IPS-15b (cell line): ENCODE results near the gene RAD54L.

Experiments used
- H3K27me3 ChIP-seq: one replicate; pipeline ENCODE4 v1.6.1; 2013; ENCODE audit warnings: low read length; ENCODE audit not compliant: control insufficient read depth, insufficient read depth
- H3K36me3 ChIP-seq: one replicate; pipeline ENCODE4 v1.6.1; 2013; ENCODE audit warnings: low read length; ENCODE audit not compliant: control insufficient read depth, insufficient read depth
- H3K4me1 ChIP-seq: one replicate; pipeline ENCODE4 v1.6.1; 2013; ENCODE audit warnings: mild to moderate bottlenecking, low read length; ENCODE audit not compliant: control insufficient read depth, insufficient read depth
- H3K4me3 ChIP-seq: one replicate; pipeline ENCODE4 v1.5.1; 2013; ENCODE audit warnings: low read depth, low read length
- H3K9ac ChIP-seq: one replicate; pipeline ENCODE4 v1.6.1; 2013; ENCODE audit warnings: low read depth, mild to moderate bottlenecking, low read length
- H3K9me3 ChIP-seq: one replicate; pipeline ENCODE4 v1.6.1; 2013; ENCODE audit warnings: mild to moderate bottlenecking, low read length; ENCODE audit not compliant: control insufficient read depth, insufficient read depth

Gene RAD54L

DNA sequence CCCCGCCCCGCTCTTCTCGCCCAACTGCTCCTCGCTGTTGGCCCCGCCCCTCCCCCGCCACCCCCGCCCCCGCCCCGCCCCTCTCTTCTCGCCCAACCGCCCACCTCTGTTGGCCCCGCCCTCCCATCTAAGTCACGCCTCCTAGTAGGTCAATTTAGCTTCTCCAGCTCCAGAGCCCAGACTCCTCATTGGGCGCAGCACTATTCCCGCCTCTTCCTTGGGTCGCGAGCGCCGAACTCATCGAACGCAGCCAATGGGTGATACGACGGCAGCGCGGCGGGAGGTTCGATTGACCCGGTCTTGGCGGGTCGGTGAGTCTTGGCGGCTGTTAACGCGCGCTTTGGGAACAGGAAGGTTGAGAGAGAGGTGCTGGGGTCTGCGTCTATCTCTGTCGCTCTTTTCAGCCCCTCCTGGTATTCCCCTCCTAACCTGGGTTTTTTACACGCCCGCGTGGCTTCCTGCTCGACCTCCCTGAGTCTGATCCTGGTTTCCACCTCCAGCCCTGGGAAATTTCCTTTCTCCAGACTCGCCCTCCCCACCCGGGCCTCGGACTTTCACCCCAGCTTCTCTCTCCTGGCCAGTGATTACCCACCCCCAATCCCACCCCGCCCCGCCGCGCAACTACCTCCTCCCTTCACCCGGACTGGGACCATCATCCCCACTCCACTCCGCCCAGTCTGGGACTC, at the start of gene RAD54L:
RAD54L (plus strand) TSS at position 328 of the 686 bp plus-strand sequence. CDS start 643 bp downstream, outside the sequence.
- peak within 1 kb of the TSS; percentile 98 for H3K4me3 ChIP-seq
- H3K27me3 ChIP-seq: no peaks in the 10 kb centered on the region
- peaks cover 8% of the 10 kb centered on the region for H3K4me1 ChIP-seq

DNA sequence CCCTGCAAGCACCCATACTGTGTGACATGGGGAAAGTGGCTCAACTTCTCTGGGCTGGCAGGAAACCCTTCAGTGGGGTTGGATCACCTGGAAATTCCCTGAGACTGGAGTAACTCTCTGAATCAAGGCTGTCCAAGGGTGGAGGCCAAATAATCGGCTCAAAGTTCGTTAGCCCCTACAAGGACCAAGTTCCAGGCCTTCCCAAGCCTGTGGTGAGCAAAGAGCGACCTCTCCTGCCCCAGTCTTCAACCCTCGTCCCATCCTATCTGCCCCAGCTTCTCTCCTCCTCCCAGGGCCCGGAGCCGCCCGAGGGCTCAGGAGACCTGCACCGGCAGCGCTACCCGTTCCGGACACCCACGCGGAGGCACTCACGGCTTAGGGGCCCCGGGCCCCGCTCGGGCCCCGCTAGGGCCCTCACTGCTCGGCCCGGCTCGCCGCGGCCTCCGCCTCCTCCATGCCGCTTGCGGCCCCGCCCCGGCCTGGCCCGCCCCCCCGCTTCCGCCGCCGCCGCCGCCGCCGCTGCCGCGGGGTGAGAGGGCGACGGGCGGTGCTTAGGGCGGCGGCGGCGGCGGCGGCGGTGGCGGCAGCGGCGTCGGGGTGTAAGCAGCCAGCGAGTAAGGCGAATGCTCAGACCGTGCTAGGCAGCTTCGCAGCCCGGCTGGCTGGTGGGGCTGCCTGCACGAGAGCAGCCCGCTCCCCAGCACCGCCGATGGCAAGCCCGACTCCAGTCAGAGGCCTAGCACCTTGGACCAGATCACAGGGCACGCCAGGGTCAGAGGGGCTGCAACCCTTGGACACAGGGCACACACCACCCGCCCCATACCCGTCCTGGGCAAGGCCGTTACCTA, 49.4 kb upstream of the RAD54L start, which contains the start of gene POMGNT1:
POMGNT1 (minus strand) TSS at position 471 of the 848 bp plus-strand sequence. CDS start 613 bp downstream, outside the sequence.
- peak within 1 kb of the TSS; percentile 76 for H3K9ac ChIP-seq
- no peaks in the 10 kb centered on the region for H3K9me3 ChIP-seq
- H3K27me3 ChIP-seq: no peaks in the 10 kb centered on the region
- peaks cover 8% of the 10 kb centered on the region for H3K36me3 ChIP-seq
- peak within 1 kb of the TSS; percentile 86 for H3K4me3 ChIP-seq
- peaks cover 4% of the 10 kb centered on the region for H3K4me1 ChIP-seq

More for the DNA sequence above, at the start of gene RAD54L:
- Histone ChIP-seq H3K36me3 (peaks cover 20% of the 10 kb centered on the region), H3K9ac (peak within 1 kb of the TSS; percentile 97), H3K9me3 (no peaks in the 10 kb centered on the region)

DNA sequence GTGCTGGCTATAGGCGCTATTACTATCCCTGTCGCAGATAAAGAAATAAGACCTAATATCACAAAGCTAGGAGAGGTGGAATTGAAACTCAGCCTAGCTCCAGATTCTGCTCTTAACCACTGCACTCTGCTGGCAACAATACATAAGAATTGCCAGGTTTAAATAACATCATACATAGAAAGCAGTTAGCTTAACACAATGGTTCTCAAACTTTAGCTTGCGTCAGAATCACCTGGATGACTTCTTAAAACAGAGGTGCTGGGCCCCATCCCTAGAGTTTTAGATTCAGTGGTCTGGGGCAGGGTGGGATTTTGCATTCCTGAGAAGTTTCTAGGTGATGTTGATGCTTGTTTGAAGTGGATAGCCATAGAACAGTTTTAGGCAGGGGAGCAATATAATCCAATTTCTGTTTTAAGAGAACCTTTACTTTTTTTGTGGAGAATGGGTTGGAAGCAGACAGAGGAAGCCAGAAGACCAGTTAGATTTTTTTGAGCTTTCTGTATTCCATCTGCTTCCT, 48.3 kb upstream of the RAD54L start:
- Histone ChIP-seq H3K36me3 (peaks cover 6% of the 10 kb centered on the region), H3K9ac (no peak overlapping the region), H3K9me3 (no peaks in the 10 kb centered on the region), H3K4me1 (peaks cover 7% of the 10 kb centered on the region), H3K27me3 (no peaks in the 10 kb centered on the region), H3K4me3 (no peak overlapping the region)

DNA sequence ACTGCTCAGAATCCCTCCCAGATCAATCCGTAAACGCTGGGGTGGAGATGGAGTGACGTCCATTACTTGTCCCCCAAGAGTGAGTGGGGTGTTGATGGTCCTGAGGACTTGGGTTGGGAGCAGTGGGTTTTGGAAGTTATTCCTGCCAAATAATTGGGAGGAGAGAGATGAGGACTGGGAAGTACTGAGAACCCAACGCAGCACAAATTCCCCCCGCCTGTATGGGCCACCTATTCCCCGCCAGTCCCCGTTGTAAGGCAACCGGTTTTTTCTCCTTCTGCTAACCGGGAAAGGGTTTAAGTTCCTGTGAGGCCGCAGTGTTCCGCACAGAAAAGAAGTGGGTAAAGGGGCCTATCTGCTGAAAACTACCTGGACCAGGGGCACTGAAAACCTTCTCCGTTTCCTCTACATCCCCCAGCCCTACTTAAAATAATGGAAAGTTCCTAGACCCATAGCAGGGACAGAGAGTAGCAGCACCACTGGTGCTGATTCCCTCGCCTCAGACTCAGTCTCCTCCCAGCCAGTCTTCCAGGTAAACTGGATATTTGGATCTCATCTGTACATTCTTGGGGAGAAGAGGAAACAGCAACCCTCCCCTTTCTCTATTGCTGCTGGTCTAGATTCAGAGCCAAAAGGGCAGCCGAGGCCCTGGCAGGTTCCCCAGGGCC, 43.7 kb upstream of the RAD54L start:
- H3K4me3 ChIP-seq: peak overlapping the region; percentile 85
- no peaks in the 10 kb centered on the region for H3K27me3 ChIP-seq
- H3K9me3 ChIP-seq: no peaks in the 10 kb centered on the region
- H3K36me3 ChIP-seq: no peaks in the 10 kb centered on the region
- peaks cover 7% of the 10 kb centered on the region for H3K4me1 ChIP-seq
- peak overlapping the region; percentile 74 for H3K9ac ChIP-seq

GRCh38 chr1:46204406-46204742, 43.2 kb upstream of the RAD54L start:
- Histone ChIP-seq H3K4me1 (peaks cover 3% of the 10 kb centered on the region), H3K27me3 (no peaks in the 10 kb centered on the region), H3K4me3 (peak overlapping the region; percentile 85), H3K9me3 (no peaks in the 10 kb centered on the region), H3K36me3 (no peaks in the 10 kb centered on the region), H3K9ac (no peak overlapping the region)

DNA sequence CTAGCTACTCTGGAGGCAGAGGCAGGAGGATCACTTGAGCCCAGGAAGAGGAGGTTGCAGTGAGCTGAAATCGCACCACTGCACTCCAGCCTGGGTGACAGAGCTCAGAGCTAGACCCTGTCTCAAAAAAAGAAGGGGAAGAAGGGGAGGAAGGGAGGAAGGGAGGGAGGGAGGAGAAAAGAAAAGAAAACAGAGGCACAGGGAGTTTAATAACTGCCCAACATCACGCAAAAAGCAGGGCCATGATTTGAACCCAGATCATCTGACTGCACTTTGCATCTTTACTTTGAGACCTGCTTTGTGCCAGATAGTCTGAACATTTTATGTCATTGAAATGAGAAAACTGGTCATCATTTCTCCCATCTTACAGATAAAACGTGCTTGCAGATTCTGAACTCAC, 42.4 kb upstream of the RAD54L start:
- H3K4me3 ChIP-seq: no peak overlapping the region
- no peaks in the 10 kb centered on the region for H3K36me3 ChIP-seq
- no peaks in the 10 kb centered on the region for H3K9me3 ChIP-seq
- H3K27me3 ChIP-seq: no peaks in the 10 kb centered on the region
- H3K4me1 ChIP-seq: peaks cover 2% of the 10 kb centered on the region
- H3K9ac ChIP-seq: no peak overlapping the region

DNA sequence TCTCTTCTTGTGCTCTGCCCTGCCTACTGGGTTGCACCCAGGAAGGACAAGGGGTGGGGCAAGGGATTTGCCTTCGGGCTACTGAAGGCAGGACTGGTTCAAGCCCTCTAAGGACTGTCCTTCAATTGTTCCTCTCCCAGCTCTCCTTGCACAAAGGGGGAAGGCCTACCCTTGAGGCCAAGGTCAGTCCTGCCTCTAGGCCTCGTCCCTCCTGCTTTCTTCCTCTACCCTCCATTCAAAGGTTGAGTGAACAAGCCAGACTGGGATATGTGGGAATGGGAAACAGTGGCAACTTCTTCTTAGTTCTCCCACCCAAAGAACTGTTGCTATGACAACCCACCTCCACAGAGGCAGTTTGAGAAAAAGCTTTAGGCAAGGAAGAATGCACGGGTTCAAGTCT, 41.8 kb upstream of the RAD54L start:
- Histone ChIP-seq H3K9me3 (no peaks in the 10 kb centered on the region), H3K4me1 (peaks cover 2% of the 10 kb centered on the region), H3K9ac (no peak overlapping the region), H3K4me3 (no peak overlapping the region), H3K36me3 (no peaks in the 10 kb centered on the region), H3K27me3 (no peaks in the 10 kb centered on the region)

DNA sequence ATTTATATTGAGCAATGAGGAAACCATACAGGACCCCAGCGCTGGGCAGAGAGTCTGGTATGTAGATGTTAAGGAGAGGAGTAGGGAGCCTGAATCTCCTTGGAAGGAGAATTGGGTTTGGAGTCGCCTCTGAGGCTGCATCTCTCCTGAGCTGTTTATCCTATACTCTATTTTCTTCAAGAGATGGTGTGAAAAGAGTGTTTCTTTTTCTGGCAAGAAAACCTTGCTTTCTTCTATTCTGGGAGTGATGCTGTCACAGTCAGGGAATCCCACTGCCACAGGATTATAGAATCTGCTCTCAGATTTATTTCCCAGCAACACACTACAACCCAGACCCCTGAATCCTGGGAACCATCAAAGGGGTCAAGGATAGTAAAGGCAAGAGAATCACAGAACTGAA, 41.2 kb upstream of the RAD54L start:
- peaks cover 2% of the 10 kb centered on the region for H3K4me1 ChIP-seq
- H3K36me3 ChIP-seq: no peaks in the 10 kb centered on the region
- H3K9ac ChIP-seq: no peak overlapping the region
- no peaks in the 10 kb centered on the region for H3K27me3 ChIP-seq
- H3K9me3 ChIP-seq: no peaks in the 10 kb centered on the region
- no peak overlapping the region for H3K4me3 ChIP-seq

DNA sequence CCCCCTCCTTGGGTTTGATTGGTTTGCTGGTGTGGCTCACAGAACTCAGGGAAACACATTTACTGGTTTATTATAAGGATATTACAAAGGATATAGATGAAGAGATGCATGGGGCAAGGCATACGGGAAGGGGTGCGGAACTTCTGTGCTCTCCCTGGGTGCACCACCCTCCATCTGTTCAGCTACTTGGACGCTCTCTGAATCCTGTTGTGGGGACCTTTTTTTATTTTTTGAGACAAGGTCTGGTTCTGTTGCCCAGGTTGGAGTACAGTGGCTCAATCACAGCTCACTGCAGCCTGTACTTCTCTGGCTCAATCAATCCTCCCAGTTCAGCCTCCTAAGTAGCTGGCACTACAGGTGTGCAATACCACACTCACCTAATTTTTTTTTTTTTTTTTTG, 37.0 kb upstream of the RAD54L start:
- Histone ChIP-seq H3K4me3 (no peak overlapping the region), H3K9me3 (no peaks in the 10 kb centered on the region), H3K36me3 (no peaks in the 10 kb centered on the region), H3K27me3 (no peaks in the 10 kb centered on the region), H3K4me1 (no peaks in the 10 kb centered on the region), H3K9ac (no peak overlapping the region)

- Histone ChIP-seq H3K27me3 (no peaks in the 10 kb centered on the region), H3K9ac (no peak overlapping the region), H3K9me3 (no peaks in the 10 kb centered on the region), H3K4me1 (no peaks in the 10 kb centered on the region), H3K4me3 (no peak overlapping the region), H3K36me3 (no peaks in the 10 kb centered on the region)
These were observed 36.5 kb upstream of the RAD54L start for GRCh38 chr1:46211051-46211450.

GRCh38 chr1:46215504-46215903, 32.1 kb upstream of the RAD54L start:
- H3K4me3 ChIP-seq: no peak overlapping the region
- no peaks in the 10 kb centered on the region for H3K9me3 ChIP-seq
- H3K27me3 ChIP-seq: no peaks in the 10 kb centered on the region
- H3K36me3 ChIP-seq: peaks cover 2% of the 10 kb centered on the region
- H3K9ac ChIP-seq: no peak overlapping the region
- no peaks in the 10 kb centered on the region for H3K4me1 ChIP-seq
